D721Med (cell line): ENCODE measurements around the gene ESPNL.

ENCODE experiments used
- DNase-seq: peaks from one replicate; pipeline ENCODE4 v3.0.0; 2011; ENCODE audit warnings: low spot score; ENCODE audit not compliant: insufficient read length
- FAIRE-seq: peaks from 2 replicates; lab custom pipeline; 2011; peaks lifted over from hg19 to GRCh38; lab: Jason Lieb, UNC
- TF ChIP-seq, protein P1 (sequence below): IDR thresholded peaks from 2 replicates; pipeline ENCODE4 v1.5.1; 2012; ENCODE audit warnings: mild to moderate bottlenecking, control low read depth; ENCODE audit not compliant: insufficient read depth; ENCODE audit errors: missing control alignments

Gene ESPNL

DNA sequence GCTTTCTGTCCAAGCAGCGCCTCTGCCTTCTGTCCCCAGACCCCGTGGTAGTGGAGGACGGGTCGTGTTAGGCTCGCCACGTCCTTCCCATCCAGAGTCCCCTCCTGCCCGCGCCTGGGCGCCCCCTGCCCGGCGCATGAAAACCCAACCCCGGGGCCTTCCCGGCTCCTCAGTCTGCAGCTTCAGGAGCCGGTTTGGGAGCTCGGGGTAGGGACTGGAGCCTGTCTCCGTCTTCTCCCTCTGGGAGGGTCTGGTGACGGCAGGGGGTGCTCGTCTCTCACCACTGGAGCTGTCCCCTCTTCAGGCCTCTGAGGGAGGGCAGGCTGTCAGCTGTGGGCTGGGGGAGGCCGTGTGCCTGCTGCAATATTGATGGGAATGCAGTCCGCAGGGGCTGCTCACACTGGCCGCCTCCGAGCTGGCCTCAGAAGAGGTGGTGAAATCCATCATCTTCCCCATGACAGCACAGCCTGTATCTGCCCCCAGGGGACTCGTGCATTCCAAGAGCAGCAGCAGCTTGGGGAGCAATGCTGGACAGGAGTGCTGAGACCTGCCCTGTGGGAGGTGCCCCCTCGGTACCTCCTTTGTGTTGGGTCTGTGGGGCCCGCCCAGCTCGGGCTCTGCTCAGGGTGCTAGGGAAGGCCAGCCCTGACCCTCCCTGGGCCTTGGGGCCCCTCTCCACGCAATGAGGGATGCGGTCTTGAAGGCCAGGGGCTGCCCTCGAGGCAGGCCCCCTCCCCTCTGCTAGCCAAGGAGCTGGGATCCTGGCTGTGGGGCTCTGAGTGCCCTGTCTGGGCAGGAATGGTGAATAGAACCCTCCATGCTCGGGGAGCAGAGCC is 20.5 kb downstream of the ESPNL start:
- DNase-seq (no peak), FAIRE-seq (no peak)
- TF ChIP-seq, protein P1, sequence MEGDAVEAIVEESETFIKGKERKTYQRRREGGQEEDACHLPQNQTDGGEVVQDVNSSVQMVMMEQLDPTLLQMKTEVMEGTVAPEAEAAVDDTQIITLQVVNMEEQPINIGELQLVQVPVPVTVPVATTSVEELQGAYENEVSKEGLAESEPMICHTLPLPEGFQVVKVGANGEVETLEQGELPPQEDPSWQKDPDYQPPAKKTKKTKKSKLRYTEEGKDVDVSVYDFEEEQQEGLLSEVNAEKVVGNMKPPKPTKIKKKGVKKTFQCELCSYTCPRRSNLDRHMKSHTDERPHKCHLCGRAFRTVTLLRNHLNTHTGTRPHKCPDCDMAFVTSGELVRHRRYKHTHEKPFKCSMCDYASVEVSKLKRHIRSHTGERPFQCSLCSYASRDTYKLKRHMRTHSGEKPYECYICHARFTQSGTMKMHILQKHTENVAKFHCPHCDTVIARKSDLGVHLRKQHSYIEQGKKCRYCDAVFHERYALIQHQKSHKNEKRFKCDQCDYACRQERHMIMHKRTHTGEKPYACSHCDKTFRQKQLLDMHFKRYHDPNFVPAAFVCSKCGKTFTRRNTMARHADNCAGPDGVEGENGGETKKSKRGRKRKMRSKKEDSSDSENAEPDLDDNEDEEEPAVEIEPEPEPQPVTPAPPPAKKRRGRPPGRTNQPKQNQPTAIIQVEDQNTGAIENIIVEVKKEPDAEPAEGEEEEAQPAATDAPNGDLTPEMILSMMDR, result no peak

DNA sequence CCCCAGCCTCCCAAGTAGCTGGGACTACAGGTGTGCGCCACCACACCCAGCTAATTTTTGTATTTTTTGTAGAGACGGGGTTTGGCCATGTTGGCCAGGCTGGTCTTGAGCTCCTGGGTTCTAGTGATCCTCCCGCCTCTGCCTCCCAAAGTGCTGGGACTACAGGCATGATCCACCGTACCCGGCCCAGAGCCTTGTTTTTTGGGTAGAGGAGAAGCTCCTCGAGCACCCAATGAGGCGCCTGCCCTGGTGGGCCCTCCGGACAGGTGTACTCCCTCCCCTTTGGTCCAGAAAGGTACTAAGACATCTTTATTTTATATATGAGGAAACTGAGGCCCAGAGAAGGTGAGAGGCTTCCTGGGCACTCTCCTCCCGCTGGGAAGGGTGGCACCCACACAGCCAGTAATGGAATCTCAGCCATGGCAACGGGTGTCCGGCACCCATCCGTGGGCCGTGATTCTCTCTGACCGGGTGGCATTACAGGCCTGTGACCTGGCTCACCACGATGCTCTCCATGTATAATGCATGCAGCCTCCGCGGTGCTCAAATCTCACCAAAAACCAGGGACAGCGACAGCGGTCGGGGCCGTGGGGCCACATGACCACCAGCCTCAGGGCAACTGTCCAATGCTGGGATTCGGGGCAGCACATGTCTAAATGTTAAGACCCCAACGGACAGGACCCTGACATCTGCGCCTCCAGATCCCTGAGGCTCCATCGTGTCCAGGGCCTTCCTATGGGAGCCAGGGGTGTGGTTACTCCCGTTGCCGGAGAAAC is 21.6 kb downstream of the ESPNL start:
- TF ChIP-seq, protein P1, result no peak
- DNase-seq, result no peak
- FAIRE-seq, result no peak

DNA sequence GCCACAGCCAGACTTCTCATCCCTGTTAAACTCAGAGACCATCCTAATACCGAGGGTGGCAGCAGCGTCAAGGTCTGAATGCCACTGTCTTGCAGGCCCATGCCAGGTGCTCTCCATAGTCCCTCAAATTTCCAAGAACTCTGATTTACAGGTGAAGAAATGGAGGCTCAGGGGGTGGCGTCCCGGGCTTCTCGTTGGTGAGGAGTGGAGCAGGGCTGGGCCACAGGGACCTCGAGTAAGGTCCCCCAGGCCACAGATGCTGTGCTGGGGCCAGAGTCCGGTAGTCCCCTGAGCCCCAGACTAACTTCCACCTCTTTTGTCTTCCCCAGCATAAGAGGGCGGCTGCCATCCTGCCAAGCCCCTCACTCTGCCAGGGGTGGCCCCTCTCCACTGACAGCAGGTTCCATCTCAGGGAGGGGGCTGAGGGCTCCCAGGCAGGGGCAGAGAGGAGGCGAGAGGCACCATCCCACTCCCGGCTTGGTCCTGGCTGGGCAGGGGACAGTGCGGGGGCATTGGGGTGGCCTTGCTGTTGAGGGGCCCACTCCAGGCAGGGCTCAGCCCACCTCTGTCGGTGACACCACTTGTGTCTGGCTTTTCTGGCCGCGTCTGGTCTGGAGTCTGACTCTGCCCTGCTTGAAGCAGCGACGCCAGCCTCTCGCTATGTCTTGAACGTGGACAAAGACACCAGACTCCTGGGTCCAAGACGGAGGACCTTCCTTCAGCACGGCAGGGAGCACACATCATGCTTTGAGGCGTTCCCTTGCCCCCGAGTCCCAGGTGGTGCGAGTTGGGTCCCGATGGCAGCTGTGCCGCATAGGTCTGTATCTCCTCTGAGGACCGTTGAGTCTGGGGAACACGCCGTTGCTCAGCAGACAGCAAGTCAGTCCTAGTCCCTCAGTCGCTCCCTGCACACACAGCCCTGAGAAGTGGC is 22.4 kb downstream of the ESPNL start:
- DNase-seq (no peak), FAIRE-seq (no peak)
- TF ChIP-seq, protein P1, result no peak

DNA sequence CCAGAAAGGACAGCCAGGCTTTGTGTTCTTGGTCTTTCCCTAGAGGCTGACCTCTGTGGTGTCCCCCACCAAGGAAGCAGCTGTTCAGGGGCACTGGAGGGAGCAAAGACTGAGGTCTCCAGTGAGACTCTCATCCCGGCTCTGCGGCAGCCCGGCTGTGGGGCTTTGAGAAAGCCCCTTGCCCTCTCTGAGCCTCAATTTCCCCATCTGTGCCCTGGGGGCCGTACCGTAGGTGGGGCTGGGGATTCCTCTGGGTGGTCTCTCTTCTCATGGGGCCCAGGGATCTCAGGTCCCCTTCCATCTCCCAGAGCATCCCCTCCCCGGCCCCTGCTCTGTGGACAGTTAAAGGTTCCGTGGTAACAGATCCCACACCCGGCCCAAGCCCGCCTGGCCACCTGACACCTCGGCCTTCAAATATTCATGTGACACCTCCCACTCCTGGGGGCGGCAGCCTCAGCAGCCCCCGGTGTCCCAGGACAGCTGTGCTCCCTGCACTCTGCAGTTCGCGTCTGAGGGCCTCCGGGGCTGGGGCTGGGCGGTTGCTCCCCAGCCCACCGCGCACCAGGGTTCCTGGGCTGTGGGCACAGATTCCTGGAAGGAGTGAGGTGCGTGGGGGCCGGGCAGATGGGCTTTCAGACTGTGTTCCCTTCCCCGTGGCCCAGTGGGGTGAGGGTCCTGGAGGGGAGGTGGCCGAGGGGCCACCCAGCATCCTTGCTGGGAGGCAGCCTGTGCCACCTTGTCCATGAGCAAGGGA is 23.3 kb downstream of the ESPNL start:
- no peak for DNase-seq
- FAIRE-seq, result no peak
- TF ChIP-seq, protein P1, result no peak

DNA sequence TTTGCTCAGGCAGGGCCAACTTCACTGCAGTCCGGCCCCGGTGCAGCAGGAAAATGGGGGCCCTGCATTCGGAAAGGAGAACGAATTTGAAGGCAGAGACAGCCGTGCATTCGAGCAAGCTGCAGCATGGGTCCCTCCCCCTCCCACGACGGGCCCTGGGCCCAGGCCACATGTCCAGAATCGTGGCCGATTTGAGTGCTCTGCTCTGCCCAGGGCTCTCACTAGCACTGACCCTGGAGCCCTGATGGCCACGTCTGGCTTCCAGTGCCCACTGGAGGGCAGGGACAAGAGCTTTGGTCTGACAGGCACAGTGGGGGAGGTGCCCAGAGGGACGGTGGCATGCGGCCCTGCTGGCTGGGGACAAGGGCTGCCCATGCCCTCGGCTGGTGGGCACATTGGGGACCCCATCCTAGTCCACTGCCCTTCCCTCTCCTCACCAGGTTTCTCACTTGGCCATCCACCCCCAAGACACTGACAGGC is 23.9 kb downstream of the ESPNL start:
- TF ChIP-seq, protein P1, result no peak
- DNase-seq, result no peak
- no peak for FAIRE-seq

DNA sequence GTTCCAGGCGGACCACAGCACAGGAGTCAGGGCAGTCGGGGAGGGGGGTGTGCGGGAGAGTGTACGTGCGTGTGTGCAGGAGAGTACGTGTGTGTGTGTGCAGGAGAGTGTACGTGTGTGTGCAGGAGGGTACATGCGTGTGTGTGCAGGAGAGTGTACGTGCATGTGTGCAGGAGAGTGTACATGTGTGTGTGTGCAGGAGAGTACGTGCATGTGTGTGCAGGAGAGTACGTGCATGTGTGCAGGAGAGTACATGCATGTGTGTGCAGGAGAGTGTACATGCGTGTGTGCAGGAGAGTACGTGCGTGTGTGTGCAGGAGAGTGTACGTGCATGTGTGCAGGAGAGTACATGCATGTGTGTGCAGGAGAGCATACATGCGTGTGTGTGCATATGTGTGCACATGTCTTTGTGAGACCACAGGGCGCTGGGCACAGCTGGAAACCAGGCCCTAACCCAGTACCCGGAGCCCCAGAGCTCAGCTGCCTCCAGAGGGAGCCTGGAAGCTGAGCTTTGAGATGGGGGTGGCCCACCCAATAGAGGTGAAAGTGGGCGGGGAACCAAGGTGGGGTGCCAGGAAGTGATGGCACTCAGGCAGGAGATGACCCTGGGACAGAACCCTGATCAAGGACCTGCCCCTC is 24.5 kb downstream of the ESPNL start:
- DNase-seq (no peak), FAIRE-seq (no peak)
- TF ChIP-seq, protein P1, result no peak
